Dedifferentiated amniotic fluid mesenchymal stem cell (primary cell): ENCODE results near the gene DYNLL1.
"Not testable (repeated sequence)": the region's sequence is repeated elsewhere in the genome, so short reads cannot be mapped to it uniquely, and the experiment has no call there.

ENCODE experiments used
- DNase-seq: peaks from one replicate; pipeline ENCODE4 v3.0.0-alpha.2; 2016; ENCODE audit errors: extremely low spot score

DYNLL1 gene

GRCh38 chr12:120495731-120496412 lies at the start of gene DYNLL1:
DYNLL1 (plus strand) TSS chr12:120496113; CDS start chr12:120496422, 309 bp downstream.
- DNase-seq: peak; percentile 93

DNA sequence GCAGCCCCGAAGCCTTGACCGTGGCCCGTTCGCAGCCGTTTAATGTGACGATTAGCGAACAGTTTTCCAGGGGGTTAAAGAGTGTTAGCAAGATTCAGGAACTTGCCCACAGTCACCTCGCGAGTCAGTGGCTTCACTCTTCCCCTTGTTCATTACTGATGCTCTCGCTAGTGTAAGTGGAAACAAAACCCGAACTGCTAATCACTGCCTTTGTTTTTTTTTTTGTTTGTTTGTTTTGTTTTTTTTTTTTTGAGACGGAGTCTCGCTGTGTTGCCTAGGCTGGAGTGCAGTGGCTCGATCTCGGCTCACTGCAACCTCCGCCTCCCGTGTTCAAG lies 49.1 kb upstream of the DYNLL1 start:
- DNase-seq: not testable (repeated sequence)

GRCh38 chr12:120447992-120448391 lies 47.9 kb upstream of the DYNLL1 start:
- no peak for DNase-seq

DNA sequence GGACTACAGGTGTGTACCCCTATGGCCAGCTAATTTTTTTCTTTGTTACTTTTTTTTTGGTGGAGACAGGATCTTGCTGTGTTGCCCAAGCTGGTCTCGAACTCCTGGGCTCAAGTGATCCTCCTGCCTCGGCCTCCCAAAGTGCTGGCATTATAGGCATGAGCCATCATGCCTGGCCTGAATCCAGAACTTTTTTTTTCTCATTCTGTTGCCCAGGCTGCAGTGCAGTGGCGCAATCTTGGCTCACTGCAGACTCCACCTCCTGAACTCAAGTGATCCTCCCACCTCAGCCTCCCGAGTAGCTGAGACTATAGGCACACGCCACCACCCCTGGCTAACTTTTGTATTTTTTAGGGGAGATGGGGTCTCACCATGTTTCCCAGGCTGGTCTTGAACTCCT lies 43.4 kb upstream of the DYNLL1 start:
- DNase-seq: not testable (repeated sequence)

GRCh38 chr12:120453060-120453750 lies 42.7 kb upstream of the DYNLL1 start:
- DNase-seq: no peak

GRCh38 chr12:120453977-120454376 lies 41.9 kb upstream of the DYNLL1 start:
- no peak for DNase-seq

- no peak for DNase-seq
These were observed 40.6 kb upstream of the DYNLL1 start for GRCh38 chr12:120455302-120455701.

DNA sequence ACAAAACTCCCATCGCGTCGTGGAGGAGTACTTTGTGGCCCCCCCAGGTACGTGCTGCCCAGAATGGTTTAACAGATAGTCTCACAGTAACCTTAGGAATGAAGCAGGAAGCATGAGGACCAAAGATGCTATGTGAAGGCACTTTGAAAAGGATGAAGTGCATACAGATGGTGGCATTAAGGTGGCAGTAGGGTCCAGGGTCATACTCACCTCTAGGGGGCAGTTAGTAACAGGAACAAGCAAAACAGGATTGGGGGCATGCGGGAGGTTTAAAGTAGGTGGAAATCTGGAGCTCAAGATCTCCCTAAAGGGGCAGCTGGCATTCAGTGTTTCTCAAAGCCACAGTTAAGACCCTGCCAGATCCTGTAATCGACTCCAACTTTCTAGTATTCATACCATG lies 38.8 kb upstream of the DYNLL1 start:
- DNase-seq: no peak

- no peak for DNase-seq
These were observed 35.8 kb upstream of the DYNLL1 start for GRCh38 chr12:120460157-120460556.

- no peak for DNase-seq
These were observed 33.7 kb upstream of the DYNLL1 start for GRCh38 chr12:120462099-120462640.

DNA sequence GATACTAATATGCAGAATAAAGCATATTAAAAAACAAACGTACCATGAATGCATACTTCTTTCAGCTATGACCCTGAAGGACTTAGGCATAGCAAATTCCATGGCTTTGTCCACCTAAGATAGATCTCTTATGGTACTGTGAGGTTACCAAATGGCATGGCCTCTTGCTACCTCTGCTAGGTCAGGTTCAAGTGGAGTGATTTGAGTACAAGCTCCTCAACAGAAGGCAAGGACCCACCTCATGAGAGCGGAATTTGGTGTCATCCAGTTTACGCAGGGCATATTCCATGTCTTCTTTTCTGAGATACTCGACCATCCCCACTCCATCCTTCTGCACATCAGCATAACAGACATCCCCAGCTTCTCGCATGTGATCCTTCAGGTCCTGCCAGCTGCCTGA lies 32.2 kb upstream of the DYNLL1 start:
- DNase-seq: no peak

GRCh38 chr12:120465756-120466155 lies 30.2 kb upstream of the DYNLL1 start:
- no peak for DNase-seq

GRCh38 chr12:120466560-120467315 lies 29.2 kb upstream of the DYNLL1 start:
- DNase-seq: peak; percentile 31

DNA sequence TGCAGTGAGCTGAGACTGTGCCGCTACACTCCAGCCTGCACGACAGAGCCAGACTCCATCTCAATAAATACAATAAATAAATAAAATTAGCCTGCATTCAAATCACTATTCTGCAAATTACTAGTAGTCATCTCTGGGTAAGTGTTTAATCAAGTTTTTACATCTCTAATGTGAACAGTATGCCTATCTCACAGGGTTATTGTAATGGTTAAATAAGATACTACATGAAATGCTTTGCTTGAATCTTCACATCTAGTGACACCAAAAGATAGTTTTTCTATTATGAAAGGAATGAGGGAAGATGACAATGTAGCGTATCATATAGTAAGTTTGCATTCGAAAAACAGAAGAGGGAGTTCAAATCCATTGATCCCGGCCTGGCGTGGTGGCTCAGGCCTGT lies 28.5 kb upstream of the DYNLL1 start:
- no peak for DNase-seq

- DNase-seq: peak; percentile 34
These were observed 27.5 kb upstream of the DYNLL1 start for GRCh38 chr12:120468325-120468820.

GRCh38 chr12:120468821-120469449 lies 27.0 kb upstream of the DYNLL1 start:
- DNase-seq: no peak

- DNase-seq: peak; percentile 97
These were observed 26.3 kb upstream of the DYNLL1 start, which contains the start of gene SRSF9 for GRCh38 chr12:120469450-120470149. SRSF9 (minus strand) TSS chr12:120469748; CDS start chr12:120469609, 139 bp downstream.

DNA sequence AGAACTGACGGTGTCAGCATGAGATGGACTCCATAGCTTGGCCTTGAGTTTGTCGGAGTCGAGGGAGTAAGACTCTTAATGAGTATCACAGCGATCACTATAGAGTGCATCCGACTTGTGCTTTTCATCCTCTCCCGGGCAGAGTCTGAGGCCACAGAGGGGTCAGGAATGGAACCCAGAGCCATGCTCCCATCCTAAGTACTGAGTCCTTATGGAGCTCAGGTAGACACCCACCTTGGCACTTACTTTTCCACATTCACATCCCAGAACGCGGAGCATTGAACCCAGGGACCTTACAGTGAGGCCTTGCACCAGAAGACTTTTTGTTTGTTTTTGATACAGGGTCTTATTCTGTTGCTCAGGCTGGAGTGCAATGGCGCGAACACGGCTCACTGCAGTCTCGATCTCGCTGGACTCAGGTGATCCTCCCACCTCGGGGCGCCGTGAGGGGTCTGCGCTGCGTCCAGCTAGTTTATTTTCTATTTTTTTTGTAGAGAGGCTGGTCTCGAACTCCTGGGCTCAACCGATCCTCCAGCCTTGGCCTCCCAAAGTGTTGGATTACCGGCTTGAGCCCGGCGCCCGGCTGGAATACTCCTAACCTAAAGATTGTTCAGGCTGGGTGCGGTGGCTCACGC lies 25.6 kb upstream of the DYNLL1 start:
- DNase-seq: no peak

DNA sequence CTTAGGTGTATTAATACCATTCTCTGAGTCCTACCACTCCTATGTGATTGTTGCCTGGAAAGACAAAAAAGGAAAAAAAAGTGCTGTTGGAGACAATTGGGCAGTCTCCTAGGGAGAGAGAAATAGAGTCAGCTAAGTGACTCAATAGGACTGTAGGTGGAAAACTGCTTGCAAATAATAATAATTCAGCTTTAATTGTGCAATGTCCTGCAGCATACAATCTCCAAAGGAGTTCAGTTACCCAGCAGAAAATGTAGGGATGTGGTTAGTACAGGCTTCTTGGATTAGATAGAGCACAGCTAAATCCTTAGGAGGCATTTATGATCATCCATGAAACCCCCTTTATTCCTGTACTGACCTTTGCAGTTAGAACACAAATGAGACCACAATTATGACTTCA lies 23.4 kb upstream of the DYNLL1 start:
- DNase-seq: no peak

- DNase-seq: no peak
These were observed 21.9 kb upstream of the DYNLL1 start for GRCh38 chr12:120473807-120474615.
